ENCODE results near the gene RPS28. TPM values are rescaled to one million over a fixed set of nuclear protein-coding genes. Genes with fewer than 3 reads are reported as not detected.
A peak's percentile ranks its signal among the peaks of the same experiment; 100 is the strongest.

The RPS28 gene
- total RNA-seq, 1 donor from 2014 or later: 1,189 TPM

DNA sequence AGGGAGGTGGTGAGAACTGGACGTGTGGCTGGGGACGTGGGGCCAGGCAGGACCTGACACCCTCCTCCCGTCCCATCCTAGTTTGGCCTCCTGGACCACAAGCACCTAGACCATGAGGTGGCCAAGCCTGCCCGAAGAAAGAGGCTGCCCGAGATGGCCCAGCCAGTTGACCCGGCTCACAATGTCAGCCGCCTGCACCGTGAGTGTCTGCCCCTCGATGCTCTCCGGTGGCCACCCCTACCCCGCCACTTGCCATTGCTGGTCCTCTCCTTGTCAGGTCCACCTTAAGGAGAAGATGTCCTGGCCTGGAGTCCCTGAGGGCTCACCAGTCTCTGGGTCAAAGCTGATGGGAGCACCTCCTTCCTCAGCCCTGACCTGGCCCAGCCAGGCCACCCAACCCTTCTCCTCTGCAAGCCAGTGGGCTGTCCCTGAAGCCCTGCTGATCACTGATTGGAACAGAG is 44.9 kb downstream of the RPS28 start:
- no peak for ATAC-seq
- DNase-seq: no peak
- intact Hi-C loops (cut with micrococcal nuclease): no loop called here

DNA sequence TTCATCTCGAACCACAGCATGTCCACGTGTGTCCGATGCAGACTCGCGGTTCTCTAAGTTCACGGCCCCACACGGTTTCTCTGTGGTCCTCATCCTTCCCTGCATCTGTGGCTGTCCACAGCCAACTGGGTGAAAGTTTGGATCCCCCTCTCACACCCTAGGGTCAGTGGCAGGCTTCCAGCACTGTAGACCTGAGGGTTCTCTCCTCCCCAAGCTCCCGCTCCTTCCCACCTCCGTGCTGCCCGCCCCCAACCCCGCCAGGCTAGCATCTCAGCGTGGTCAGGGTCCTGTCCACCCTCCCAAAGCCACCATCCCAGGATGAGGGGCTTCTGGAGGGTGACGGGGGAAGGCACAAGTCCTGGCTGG is 45.6 kb downstream of the RPS28 start:
- no peak for DNase-seq
- ATAC-seq: peak; percentile 16
- intact Hi-C loops (cut with micrococcal nuclease): no loop called here

DNA sequence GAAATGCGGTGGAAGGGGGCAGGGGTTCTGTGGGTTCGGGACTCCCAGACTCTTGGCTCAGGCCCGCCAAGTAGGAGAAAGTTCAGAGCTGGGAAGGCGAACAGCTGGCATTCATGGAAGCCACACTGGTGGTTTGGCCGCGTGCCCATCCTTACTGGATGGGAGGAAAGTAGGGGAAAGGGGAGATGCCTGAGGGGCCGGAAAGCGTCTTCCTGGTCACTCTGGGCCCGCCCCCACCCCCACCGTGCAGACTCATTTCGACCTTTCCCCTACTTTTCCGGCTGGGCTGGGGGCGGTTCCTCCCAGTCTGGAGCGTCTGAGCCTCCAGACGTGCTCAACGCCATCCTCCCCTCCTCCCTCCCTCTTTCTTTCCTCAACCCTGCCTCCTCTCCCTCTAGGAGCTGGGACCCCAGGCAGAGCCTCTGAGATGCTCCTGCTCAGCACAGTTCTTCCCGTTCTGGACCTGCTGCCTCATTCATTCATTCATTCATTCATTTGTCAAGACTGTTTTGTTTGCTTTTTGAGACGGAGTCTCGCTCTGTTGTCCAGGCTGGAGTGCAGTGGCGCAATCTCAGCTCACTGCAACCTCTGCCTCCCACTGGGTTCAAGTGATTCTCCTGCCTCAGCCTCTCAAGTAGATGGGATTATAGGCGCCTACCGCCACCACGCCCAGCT is 46.2 kb downstream of the RPS28 start:
- ATAC-seq: peak; percentile 71
- peak; percentile 95 for DNase-seq
- intact Hi-C loops (cut with micrococcal nuclease): no loop called here

DNA sequence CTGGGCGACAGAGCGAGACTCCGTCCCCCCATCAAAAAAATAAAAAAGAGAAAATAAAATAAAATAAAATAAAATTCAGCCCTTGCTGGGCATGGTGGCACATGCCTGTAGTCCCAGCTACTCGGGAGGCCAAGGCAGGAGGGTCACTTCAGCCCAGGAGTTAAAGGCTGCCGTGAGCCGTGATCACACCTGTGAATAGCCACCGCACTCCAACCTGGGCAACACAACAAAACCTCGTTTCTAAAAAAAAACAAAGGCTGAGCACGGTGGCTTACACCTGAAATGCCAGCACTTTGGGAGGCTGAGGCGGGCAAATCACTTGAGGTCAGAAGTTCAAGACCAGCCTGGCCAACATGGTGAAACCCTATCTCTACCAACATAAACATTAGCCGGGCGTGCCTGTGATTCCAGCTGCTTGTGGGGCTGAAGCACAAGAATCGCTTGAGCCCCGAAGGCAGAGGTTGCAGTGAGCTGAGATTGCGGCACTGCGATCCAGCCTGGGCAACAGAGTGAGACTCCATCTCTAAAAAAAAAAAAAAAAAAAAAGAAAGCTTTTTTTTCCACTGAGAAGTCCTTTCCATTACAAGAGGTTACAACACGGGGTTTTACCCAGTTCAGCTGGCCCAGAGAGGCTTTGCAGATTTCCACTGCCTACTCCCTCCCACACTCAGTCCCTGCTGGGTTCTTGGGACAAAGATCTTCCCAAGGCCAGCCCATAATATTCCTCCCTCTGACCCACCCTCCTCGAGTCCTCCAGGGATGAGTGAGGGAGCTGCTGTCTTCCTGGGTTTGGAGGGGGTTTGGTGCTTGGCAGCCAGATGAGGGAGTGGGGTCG is 49.1 kb downstream of the RPS28 start:
- DNase-seq: no peak
- intact Hi-C loops (cut with micrococcal nuclease): no loop called here
- ATAC-seq: no peak

DNA sequence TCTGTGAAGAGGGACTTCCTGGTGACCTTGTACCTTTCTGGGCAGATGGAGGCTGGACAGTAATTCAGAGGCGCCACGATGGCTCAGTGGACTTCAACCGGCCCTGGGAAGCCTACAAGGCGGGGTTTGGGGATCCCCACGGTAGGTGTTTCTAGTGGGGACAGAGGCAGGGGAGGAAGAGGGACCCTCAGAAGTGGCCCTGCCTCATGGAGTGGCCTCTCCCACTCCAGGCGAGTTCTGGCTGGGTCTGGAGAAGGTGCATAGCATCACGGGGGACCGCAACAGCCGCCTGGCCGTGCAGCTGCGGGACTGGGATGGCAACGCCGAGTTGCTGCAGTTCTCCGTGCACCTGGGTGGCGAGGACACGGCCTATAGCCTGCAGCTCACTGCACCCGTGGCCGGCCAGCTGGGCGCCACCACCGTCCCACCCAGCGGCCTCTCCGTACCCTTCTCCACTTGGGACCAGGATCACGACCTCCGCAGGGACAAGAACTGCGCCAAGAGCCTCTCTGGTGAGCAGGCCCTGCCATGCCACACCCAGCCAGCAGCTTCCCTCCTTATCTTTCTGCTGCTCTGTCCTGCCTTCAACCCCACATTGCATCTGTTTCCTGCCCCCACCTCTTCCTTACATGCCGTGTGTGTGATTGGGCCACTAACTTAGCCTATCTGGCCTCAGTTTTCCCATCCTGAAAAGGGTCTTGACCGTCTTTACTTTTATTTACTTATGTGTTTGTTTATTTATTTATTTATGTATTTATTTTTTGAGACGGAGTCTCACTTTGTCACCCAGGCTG is 49.9 kb downstream of the RPS28 start:
- intact Hi-C loops (cut with micrococcal nuclease): no loop called here
- DNase-seq (no peak), ATAC-seq (no peak)

Other genes with a start within 250 kb of the RPS28 start
- not detected for gene FBN3, start 171.9 kb upstream of the RPS28 start, total RNA-seq
- 20.9 TPM for gene CERS4, start 112.1 kb upstream of the RPS28 start, total RNA-seq
- gene CD320, start 13.1 kb upstream of the RPS28 start, total RNA-seq: 37.9 TPM
- 134 TPM for gene NDUFA7, start 121 bp upstream of the RPS28 start, total RNA-seq
- gene KANK3, start 21.8 kb downstream of the RPS28 start, total RNA-seq: 22.8 TPM
- gene ANGPTL4, start 42.7 kb downstream of the RPS28 start, total RNA-seq: 11.7 TPM
- 162 TPM for gene RAB11B, start 68.9 kb downstream of the RPS28 start, total RNA-seq
- 97.0 TPM for gene MARCHF2, start 91.8 kb downstream of the RPS28 start, total RNA-seq
- 129 TPM for gene HNRNPM, start 123.5 kb downstream of the RPS28 start, total RNA-seq
- gene PRAM1, start 181.1 kb downstream of the RPS28 start, total RNA-seq: 0.59 TPM
- 12.9 TPM for gene ZNF414, start 192.7 kb downstream of the RPS28 start, total RNA-seq

Measured in left ventricle myocardium superior (tissue), 1 donor.